SK-N-MC (cell line): ENCODE results near the gene LY9.

Experiments
- DNase-seq: peaks from one replicate; pipeline ENCODE4 v3.0.0-alpha.2; 2011; ENCODE audit warnings: low read depth, low spot score
- H3K27ac ChIP-seq: fragments of 200-600 bp; sonication (generic); 2 replicates; pipeline ENCODE4 v1.5.1; 2016; ENCODE audit warnings: mixed run types
- H3K36me3 ChIP-seq: fragments of 200-600 bp; sonication (generic); 2 replicates; pipeline ENCODE4 v1.6.1; 2017; ENCODE audit warnings: antibody characterized with exemption, low read length, mixed read lengths; ENCODE audit not compliant: insufficient read depth
- H3K4me3 ChIP-seq: fragments of 200-600 bp; sonication (generic); 2 replicates; pipeline ENCODE4 v1.5.1; 2016
- H3K9ac ChIP-seq: fragments of 200-600 bp; sonication (generic); 2 replicates; pipeline ENCODE4 v1.8.0; 2017; ENCODE audit warnings: mixed run types, mixed read lengths; ENCODE audit not compliant: insufficient read length
- H3K9me3 ChIP-seq: fragments of 200-600 bp; sonication (generic); 2 replicates; pipeline ENCODE4 v1.6.1; 2017; ENCODE audit warnings: low read depth, mild to moderate bottlenecking, antibody characterized with exemption, low read length, moderate library complexity, mixed read lengths
- EZH2 ChIP-seq: fragments of 200-600 bp; sonication (generic); IDR thresholded peaks from one replicate; pipeline ENCODE4 v1.6.1; 2017; ENCODE audit warnings: antibody characterized with exemption
- FOXP2 ChIP-seq: optimal IDR thresholded peaks from 2 replicates; pipeline ENCODE3; 2011; ENCODE audit warnings: mild to moderate bottlenecking, moderate library complexity; ENCODE audit not compliant: insufficient read depth; ENCODE audit errors: extremely low read length, control extremely low read depth
- POLR2AphosphoS5 ChIP-seq: IDR thresholded peaks from 2 replicates; pipeline ENCODE4 v1.6.1; 2012; ENCODE audit warnings: mild to moderate bottlenecking, low read depth, low read length, borderline replicate concordance

LY9 gene

DNA sequence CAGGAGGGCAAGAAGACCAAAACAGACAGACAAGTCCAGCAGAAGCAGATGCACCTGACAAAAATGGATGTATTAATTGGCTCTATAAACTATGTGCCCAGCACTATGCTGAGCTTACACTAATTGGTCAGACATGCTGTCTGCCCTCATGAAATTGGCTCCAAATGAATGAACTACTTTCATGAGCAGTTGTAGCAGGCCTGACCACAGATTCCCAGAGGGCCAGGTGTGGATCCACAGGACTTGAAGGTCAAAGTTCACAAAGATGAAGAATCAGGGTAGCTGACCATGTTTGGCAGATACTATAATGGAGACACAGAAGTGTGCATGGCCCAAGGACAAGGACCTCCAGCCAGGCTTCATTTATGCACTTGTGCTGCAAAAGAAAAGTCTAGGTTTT, 42.4 kb upstream of the LY9 start:
- H3K27ac ChIP-seq: no peak overlapping the region
- H3K36me3 ChIP-seq: no peaks in the 10 kb centered on the region
- H3K9ac ChIP-seq: no peak overlapping the region
- H3K4me3 ChIP-seq: no peak overlapping the region
- TF ChIP-seq EZH2 (no peak), POLR2AphosphoS5 (no peak)
- DNase-seq: no peak
- no peaks in the 10 kb centered on the region for H3K9me3 ChIP-seq

GRCh38 chr1:160755461-160755860, 40.5 kb upstream of the LY9 start:
- TF ChIP-seq POLR2AphosphoS5 (no peak), FOXP2 (no peak), EZH2 (no peak)
- no peak overlapping the region for H3K27ac ChIP-seq
- H3K4me3 ChIP-seq: no peak overlapping the region
- no peak for DNase-seq
- no peaks in the 10 kb centered on the region for H3K36me3 ChIP-seq
- no peaks in the 10 kb centered on the region for H3K9me3 ChIP-seq
- H3K9ac ChIP-seq: no peak overlapping the region

DNA sequence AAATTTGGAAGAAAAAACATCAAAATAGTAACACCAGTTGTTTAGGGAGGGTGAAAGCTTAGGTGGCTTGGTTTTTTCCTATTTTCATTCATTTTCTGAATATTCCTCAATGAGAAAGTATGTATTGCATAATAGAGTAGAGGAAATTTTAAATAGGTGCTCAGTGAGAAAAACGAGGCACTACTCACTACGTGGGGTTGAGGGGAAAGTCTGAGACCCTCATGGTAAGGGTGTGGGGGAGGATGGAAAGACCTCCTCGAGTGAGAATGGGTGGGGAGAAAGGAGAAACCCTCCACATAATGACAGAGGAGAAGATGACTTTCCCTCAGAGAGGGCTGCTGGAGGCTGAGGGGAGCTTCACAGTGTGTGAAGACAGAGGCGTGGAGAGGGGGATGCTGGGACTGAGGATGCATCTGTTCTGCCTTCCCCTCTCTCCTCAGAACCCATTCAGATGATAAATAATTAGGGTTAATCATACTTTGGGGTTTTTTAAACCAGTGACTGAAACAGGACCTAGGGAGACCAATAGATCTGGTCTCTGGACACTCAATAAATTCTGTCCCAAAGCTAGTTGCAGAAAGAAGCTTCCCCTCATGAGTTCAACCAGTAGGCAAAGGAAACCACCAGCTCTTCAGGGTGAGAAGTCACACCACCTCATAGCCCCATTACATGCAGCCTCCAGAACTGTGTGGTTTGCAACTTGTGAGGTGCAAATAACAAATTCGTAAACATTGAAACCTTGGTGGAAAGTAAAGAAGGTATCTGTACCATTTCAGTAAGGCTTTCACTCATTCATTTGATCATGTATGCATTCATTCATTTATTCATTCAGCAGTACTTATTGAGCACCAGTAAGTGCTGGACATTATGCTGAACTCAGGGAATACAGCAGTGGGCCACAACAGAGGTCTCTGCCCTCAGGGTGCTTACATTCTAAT, 39.8 kb upstream of the LY9 start:
- H3K36me3 ChIP-seq: no peaks in the 10 kb centered on the region
- H3K4me3 ChIP-seq: no peak overlapping the region
- H3K27ac ChIP-seq: no peak overlapping the region
- H3K9me3 ChIP-seq: no peaks in the 10 kb centered on the region
- no peak for TF ChIP-seq POLR2AphosphoS5
- no peak for TF ChIP-seq FOXP2
- TF ChIP-seq EZH2: no peak
- H3K9ac ChIP-seq: no peak overlapping the region
- no peak for DNase-seq

DNA sequence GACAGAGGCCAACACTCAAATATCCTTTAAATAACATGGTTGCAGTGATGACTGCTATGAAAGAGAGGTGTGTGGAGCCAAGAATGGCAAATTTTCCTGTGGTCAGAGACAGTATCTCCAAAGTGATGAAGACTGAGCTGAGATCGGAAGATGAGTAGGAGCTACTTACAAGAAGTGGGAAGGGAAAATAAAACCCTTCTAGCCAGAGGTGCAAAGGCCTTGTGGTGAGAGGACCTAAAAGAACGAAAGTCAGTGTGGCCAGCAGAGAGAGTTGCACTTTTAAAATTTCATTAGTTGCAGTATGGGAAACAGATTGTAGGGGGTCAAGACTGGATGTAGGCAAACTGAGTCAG, 39.1 kb upstream of the LY9 start:
- TF ChIP-seq EZH2 (no peak), POLR2AphosphoS5 (no peak), FOXP2 (no peak)
- Histone ChIP-seq H3K9me3 (no peaks in the 10 kb centered on the region), H3K4me3 (no peak overlapping the region), H3K36me3 (no peaks in the 10 kb centered on the region), H3K27ac (no peak overlapping the region), H3K9ac (no peak overlapping the region)
- no peak for DNase-seq

DNA sequence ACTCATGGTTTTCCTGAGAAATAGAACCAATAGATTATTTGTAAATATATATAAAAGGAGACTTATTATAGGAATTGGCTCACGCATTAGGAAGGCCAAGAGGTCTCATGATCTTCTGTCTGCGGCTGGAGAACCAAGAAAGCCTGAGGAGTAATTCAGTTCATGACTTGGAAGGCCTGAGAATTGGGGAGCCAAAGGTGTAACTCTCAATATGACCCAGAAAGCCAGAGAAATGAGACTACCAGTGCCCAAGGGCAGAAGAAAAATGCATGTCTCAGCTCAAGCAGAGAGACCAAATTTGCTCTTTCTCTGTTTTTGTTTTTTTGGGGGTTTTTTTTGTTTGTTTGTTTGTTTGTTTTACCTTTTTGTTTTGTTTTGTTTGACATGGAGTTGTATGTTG, 37.5 kb upstream of the LY9 start:
- H3K36me3 ChIP-seq: no peaks in the 10 kb centered on the region
- TF ChIP-seq EZH2 (no peak), FOXP2 (no peak), POLR2AphosphoS5 (no peak)
- H3K4me3 ChIP-seq: no peak overlapping the region
- no peaks in the 10 kb centered on the region for H3K9me3 ChIP-seq
- H3K9ac ChIP-seq: no peak overlapping the region
- H3K27ac ChIP-seq: no peak overlapping the region
- DNase-seq: no peak

DNA sequence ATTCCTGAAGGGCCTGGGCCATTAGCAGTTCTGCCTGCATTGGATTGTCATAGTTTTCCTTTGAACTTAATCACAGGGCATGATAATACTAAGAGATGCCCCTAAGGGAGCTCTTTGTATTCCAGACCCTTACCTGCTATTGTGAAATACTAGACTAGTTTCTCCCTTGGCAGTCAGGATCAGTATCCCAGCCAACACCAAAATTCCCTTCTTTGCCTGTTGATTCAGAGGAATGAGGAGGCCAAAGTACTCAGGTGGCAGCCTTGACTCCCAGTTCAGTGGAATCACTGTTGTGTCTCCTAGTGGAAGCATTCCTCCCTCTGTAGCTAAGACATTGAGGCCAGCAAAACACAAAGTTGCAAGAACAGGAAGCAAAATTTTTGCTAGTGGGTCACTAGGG, 36.2 kb upstream of the LY9 start:
- TF ChIP-seq FOXP2: no peak
- DNase-seq: no peak
- H3K27ac ChIP-seq: no peak overlapping the region
- H3K9me3 ChIP-seq: no peaks in the 10 kb centered on the region
- H3K36me3 ChIP-seq: no peaks in the 10 kb centered on the region
- H3K4me3 ChIP-seq: no peak overlapping the region
- H3K9ac ChIP-seq: no peak overlapping the region

DNA sequence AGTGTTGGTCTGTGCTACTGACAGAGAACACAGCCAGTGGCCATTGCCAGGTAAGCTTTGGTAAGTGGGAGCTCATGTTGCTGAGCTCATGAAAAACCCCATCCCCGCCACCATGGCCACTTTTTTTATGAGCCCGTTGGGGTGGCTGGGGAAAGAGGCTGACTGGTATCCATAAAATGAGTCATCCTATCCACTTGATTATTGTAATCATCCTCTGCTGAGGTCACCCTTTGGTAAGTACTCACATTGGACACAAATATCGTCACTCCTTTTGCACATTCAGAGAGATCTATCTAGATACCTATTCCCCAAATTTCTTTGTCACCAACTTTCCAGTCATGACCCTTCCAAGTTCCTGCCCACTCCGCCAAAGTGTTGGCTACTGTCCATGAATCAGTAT, 34.9 kb upstream of the LY9 start:
- H3K9ac ChIP-seq: no peak overlapping the region

GRCh38 chr1:160761886-160762285, 34.1 kb upstream of the LY9 start:
- no peak overlapping the region for H3K27ac ChIP-seq

More for the DNA sequence above, 34.9 kb upstream of the LY9 start:
- no peak overlapping the region for H3K4me3 ChIP-seq
- H3K27ac ChIP-seq: no peak overlapping the region
- no peak for DNase-seq
- TF ChIP-seq FOXP2 (no peak), EZH2 (no peak), POLR2AphosphoS5 (no peak)
- no peaks in the 10 kb centered on the region for H3K36me3 ChIP-seq
- no peaks in the 10 kb centered on the region for H3K9me3 ChIP-seq

DNA sequence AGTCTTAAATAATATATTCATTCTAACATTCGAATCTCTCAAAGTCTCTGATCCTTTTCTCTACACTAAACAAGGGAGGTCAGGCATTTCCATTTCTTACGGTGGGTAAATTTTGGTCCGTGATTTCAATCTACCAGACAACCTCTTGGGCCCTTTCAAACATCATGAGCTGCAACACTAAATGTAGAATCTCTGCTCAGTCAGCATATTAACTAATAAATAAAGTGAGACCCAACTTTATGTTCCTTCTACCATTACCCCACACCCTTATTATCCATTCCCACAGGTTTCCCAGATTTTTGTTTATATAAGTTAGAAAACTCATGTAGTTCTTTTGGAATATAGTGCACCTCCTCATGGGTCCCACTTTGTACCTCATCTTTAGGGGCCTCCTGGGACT, 32.0 kb upstream of the LY9 start:
- no peaks in the 10 kb centered on the region for H3K36me3 ChIP-seq
- H3K9me3 ChIP-seq: no peaks in the 10 kb centered on the region
- no peak for DNase-seq
- no peak overlapping the region for H3K4me3 ChIP-seq
- TF ChIP-seq POLR2AphosphoS5 (no peak), EZH2 (no peak), FOXP2 (no peak)
- H3K9ac ChIP-seq: no peak overlapping the region
- no peak overlapping the region for H3K27ac ChIP-seq

More at GRCh38 chr1:160761886-160762285, 34.1 kb upstream of the LY9 start:
- no peak overlapping the region for H3K4me3 ChIP-seq
- TF ChIP-seq EZH2 (no peak), POLR2AphosphoS5 (no peak), FOXP2 (no peak)
- H3K36me3 ChIP-seq: no peaks in the 10 kb centered on the region
- no peak overlapping the region for H3K9ac ChIP-seq
- DNase-seq: no peak
- no peaks in the 10 kb centered on the region for H3K9me3 ChIP-seq
